ENCODE results near the gene YKT6.

DNA sequence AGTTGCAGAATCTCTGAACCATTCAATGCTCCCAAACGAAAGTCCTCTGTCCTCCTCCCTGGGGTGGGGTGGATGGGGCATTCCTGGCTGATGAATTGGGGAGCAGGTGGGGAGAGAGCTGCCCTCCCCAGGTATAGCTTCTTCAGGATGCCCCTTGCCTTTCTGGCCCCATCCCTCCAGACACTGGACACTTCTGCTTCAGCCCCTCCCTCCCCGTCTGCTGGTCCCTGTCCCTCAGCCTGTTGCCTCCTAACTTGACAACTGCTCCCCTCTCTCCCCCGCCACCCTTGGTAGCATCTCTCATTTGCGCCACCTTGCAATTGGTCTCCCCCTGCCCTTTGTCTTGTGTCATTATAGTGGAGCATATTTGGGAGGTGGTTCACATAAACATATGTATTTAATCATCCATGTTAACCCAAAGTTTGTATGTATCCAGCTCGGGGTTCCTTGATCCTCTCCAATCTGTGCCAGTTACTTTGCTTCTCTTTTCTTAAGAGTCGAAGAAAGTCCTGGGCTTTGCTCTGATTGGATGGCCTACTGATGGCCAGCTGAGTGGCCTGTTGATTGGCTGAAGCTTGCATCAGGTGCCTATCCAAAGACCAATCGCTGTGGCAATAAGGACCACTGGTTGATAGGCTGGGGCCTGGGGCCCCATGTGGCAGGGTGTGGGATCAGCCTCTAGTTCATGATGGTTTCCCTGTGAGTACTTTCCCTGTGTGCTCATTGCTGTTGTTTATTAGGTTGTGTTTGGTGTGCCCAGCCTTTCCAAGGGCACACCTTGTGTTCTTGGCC lies 7.6 kb upstream of the YKT6 start:
- TF ChIP-seq CTCF (optimal IDR thresholded peaks at IDR 0.05 in 1 of 3, IDR thresholded peaks at IDR 0.05 in 1 of 3, conservative IDR thresholded peaks at IDR 0.05 in 1 of 3; ENCODE audit: extremely low read depth in 1 of 3, insufficient read depth in 2 of 3, low read length in 3 of 3) (no peak), EZH2 (IDR thresholded peaks at IDR 0.05; ENCODE audit: low read length) (no peak)

Data from keratinocyte (primary cell).